Fibroblast of upper back skin (primary cell): ENCODE measurements around the gene TRERF1.
"Not testable (repeated sequence)": the region's sequence is repeated elsewhere in the genome, so short reads cannot be mapped to it uniquely, and the experiment has no call there.

Experiments
- DNase-seq: peaks from one replicate; pipeline ENCODE4 v3.0.0-alpha.2; 2013

TRERF1 gene

GRCh38 chr6:42448927-42449659, 2.6 kb downstream of the TRERF1 start:
- no peak for DNase-seq

GRCh38 chr6:42448391-42448790, 3.3 kb downstream of the TRERF1 start:
- no peak for DNase-seq

GRCh38 chr6:42446996-42447395, 4.7 kb downstream of the TRERF1 start:
- DNase-seq = no peak

DNA sequence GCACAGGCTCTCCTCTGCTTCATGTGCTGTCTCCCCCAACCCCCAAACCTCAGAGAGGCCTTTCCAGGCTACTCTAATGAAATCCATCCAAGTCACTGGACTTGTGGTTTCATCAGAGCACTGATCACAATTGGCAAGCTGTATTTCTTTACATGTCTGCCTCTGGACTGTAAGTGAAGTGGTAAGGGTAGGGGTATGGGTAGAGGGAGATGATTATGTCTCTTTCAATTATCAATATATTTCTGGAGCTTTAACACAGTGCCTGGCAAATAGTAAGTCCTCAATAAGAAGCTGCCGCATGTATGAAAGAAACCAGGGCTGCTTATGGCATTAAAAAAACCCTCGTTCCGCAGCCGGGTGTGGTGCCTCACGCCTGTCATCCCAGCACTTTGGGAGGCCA, 5.4 kb downstream of the TRERF1 start:
- DNase-seq = no peak

DNA sequence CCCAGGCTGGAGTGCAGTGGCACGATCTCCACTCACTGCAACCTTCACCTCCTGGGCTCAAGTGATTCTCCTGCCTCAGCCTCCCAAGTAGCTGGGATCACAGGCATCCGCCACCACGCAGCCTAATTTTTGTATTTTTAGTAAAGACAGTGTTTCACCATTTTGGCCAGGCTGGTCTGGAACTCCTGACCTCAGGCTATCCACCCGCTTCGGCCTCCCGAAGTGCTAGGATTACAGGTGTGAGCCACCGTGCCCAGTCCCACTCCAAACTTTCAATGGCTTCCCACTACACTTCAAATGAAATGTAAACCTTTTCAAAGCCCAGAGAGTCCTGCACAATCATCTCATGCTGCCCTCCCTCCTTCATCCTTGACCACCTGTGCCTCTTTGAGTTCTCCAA, 5.8 kb downstream of the TRERF1 start:
- DNase-seq = not testable (repeated sequence)

GRCh38 chr6:42443312-42444060, 8.2 kb downstream of the TRERF1 start:
- DNase-seq = no peak

DNA sequence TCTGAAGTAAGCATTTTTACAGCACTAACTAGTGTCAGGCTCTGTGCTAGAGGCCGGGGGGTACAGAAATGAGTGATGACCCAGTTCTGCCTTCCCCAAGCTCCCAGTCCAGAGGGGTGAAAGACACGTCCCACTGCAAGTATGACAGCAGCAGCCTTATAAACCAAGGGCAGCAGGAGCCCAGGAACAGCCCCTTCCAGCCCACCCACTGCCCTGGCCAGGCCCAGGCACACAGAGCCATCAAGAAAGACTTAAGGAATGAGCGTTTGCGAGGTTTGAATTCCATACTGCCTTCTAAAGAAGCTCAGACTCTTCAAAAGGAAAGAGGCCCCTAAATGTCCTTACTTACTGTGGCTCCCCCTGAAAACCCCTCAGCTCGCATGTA, 10.0 kb downstream of the TRERF1 start:
- DNase-seq = peak; percentile 63

- DNase-seq = peak; percentile 62
Measured at GRCh38 chr6:42440778-42441696, 10.7 kb downstream of the TRERF1 start.

- no peak for DNase-seq
Measured at GRCh38 chr6:42440027-42440426, 11.7 kb downstream of the TRERF1 start.

GRCh38 chr6:42436825-42437224, 14.9 kb downstream of the TRERF1 start:
- DNase-seq = no peak

- no peak for DNase-seq
Measured at GRCh38 chr6:42434237-42434636, 17.5 kb downstream of the TRERF1 start.

DNA sequence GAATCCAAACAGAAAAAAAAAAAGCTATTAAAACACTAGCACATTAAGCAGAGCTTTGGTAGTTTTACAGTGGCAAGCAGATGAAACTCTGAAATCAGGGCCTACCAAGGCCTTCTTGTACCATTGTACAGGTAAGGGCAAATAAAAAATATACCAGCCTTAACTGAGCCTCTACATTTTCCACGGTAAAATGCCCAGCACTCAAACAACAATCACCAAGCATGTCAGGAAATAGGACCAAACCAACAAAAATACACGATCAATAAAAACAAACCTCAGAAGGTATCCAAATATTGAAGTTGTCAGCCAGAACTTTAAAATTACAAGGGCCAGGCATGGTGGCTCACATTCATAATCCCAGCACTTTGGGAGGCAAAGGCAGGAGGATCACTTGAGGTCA, 18.3 kb downstream of the TRERF1 start:
- no peak for DNase-seq

- DNase-seq = no peak
Measured at GRCh38 chr6:42431877-42432276, 19.8 kb downstream of the TRERF1 start.

- no peak for DNase-seq
Measured at GRCh38 chr6:42431356-42431755, 20.4 kb downstream of the TRERF1 start.

- no peak for DNase-seq
Measured at GRCh38 chr6:42429836-42430235, 21.9 kb downstream of the TRERF1 start.

GRCh38 chr6:42429042-42429585, 22.6 kb downstream of the TRERF1 start:
- no peak for DNase-seq

GRCh38 chr6:42428326-42429041, 23.2 kb downstream of the TRERF1 start:
- DNase-seq = peak; percentile 52

GRCh38 chr6:42427871-42428270, 23.9 kb downstream of the TRERF1 start:
- no peak for DNase-seq

GRCh38 chr6:42426191-42426590, 25.5 kb downstream of the TRERF1 start:
- DNase-seq = no peak

GRCh38 chr6:42424906-42425474, 26.7 kb downstream of the TRERF1 start:
- DNase-seq = no peak

GRCh38 chr6:42423244-42423643, 28.5 kb downstream of the TRERF1 start:
- no peak for DNase-seq

GRCh38 chr6:42420741-42421140, 31.0 kb downstream of the TRERF1 start:
- DNase-seq = no peak
